ENCODE measurements around the gene VPS13D.

DNA sequence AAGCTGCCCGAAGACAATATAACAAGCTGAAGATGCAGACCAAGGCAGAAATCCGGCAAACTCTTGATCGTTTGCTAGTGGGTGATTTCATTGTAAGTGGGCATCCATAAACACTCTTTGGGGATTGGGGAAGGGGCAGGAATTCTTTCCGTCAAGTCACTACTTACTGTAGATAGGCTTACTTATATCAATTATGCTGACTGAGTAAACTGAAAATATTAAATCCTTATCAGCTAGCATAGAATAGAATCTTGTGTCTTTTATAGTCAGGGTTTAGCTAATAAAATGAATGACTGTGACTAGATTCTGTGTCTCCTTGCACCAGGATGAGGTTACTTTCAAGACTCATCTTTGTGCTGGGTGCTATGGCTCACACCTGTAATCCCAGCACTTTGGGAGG is 41.2 kb downstream of the VPS13D start:
- TF ChIP-seq YY1 (IDR thresholded peaks at IDR 0.05; ENCODE audit: extremely low read depth, insufficient replicate concordance, low read depth, low read length) (no peak), TCF7L2 (IDR thresholded peaks at IDR 0.05; ENCODE audit: borderline replicate concordance, extremely low read depth, insufficient read depth, insufficient read length) (no peak), POLR2AphosphoS5 (IDR thresholded peaks at IDR 0.05; ENCODE audit: low read depth, low read length) (no peak), CEBPB (IDR thresholded peaks at IDR 0.05; ENCODE audit: low read depth) (no peak), JUND (IDR thresholded peaks at IDR 0.05) (no peak), ZNF274 (IDR thresholded peaks at IDR 0.05; ENCODE audit: low read depth, low read length) (no peak), EZH2phosphoT487 (IDR thresholded peaks at IDR 0.05; ENCODE audit: borderline replicate concordance) (no peak)
- TF ChIP-seq, protein P1, sequence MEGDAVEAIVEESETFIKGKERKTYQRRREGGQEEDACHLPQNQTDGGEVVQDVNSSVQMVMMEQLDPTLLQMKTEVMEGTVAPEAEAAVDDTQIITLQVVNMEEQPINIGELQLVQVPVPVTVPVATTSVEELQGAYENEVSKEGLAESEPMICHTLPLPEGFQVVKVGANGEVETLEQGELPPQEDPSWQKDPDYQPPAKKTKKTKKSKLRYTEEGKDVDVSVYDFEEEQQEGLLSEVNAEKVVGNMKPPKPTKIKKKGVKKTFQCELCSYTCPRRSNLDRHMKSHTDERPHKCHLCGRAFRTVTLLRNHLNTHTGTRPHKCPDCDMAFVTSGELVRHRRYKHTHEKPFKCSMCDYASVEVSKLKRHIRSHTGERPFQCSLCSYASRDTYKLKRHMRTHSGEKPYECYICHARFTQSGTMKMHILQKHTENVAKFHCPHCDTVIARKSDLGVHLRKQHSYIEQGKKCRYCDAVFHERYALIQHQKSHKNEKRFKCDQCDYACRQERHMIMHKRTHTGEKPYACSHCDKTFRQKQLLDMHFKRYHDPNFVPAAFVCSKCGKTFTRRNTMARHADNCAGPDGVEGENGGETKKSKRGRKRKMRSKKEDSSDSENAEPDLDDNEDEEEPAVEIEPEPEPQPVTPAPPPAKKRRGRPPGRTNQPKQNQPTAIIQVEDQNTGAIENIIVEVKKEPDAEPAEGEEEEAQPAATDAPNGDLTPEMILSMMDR (IDR thresholded peaks at IDR 0.05 in 2 of 3, conservative IDR thresholded peaks at IDR 0.05 in 1 of 3; ENCODE audit: borderline replicate concordance in 1 of 3, insufficient read depth in 1 of 3, low read depth in 2 of 3, low read length in 2 of 3): no peak
- TF ChIP-seq, protein P2, sequence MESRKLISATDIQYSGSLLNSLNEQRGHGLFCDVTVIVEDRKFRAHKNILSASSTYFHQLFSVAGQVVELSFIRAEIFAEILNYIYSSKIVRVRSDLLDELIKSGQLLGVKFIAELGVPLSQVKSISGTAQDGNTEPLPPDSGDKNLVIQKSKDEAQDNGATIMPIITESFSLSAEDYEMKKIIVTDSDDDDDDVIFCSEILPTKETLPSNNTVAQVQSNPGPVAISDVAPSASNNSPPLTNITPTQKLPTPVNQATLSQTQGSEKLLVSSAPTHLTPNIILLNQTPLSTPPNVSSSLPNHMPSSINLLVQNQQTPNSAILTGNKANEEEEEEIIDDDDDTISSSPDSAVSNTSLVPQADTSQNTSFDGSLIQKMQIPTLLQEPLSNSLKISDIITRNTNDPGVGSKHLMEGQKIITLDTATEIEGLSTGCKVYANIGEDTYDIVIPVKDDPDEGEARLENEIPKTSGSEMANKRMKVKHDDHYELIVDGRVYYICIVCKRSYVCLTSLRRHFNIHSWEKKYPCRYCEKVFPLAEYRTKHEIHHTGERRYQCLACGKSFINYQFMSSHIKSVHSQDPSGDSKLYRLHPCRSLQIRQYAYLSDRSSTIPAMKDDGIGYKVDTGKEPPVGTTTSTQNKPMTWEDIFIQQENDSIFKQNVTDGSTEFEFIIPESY (IDR thresholded peaks at IDR 0.05; ENCODE audit: extremely low read depth, insufficient replicate concordance, low read length): no peak
- TF ChIP-seq, protein P3, sequence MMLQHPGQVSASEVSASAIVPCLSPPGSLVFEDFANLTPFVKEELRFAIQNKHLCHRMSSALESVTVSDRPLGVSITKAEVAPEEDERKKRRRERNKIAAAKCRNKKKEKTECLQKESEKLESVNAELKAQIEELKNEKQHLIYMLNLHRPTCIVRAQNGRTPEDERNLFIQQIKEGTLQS (IDR thresholded peaks at IDR 0.05): no peak

Data from HCT116 (cell line).